Astrocyte (in vitro differentiated cells and primary cell): ENCODE data around the gene SCYGR3. TPM values are rescaled to one million over a fixed set of nuclear protein-coding genes. Genes with fewer than 3 reads are reported as not detected.
A peak's percentile ranks its signal among the peaks of the same experiment; 100 is the strongest.

ENCODE experiments used
- DNase-seq: peaks from one replicate; pipeline ENCODE4 v3.0.0-alpha.2; 2010; ENCODE audit warnings: low read depth
- FAIRE-seq: peaks from 2 replicates; lab custom pipeline; 2011; peaks lifted over from hg19 to GRCh38; lab: Jason Lieb, UNC
- H2AFZ ChIP-seq: 2 replicates; pipeline ENCODE4 v1.6.0; 2012; ENCODE audit warnings: low read depth, low read length, inconsistent platforms
- H3K27ac ChIP-seq: 2 replicates; pipeline ENCODE4 v1.5.1; 2011; ENCODE audit warnings: low read depth, low read length, inconsistent platforms
- H3K27me3 ChIP-seq: 2 replicates; pipeline ENCODE4 v1.6.0; 2011; ENCODE audit warnings: low read length, inconsistent platforms; ENCODE audit not compliant: insufficient read depth
- H3K36me3 ChIP-seq: 2 replicates; pipeline ENCODE4 v1.5.1; 2011; ENCODE audit warnings: low read length, inconsistent platforms; ENCODE audit not compliant: insufficient read depth
- H3K4me1 ChIP-seq: 2 replicates; pipeline ENCODE4 v1.5.1; 2011; ENCODE audit warnings: low read length, inconsistent platforms; ENCODE audit not compliant: insufficient read depth
- H3K4me2 ChIP-seq: 2 replicates; pipeline ENCODE4 v1.6.0; 2012; ENCODE audit warnings: low read length, inconsistent platforms
- H3K4me3 ChIP-seq: 2 replicates; pipeline ENCODE4 v1.5.1; 2011; ENCODE audit warnings: low read depth, mild to moderate bottlenecking, low read length, inconsistent platforms; ENCODE audit not compliant: insufficient read depth
- H3K79me2 ChIP-seq: 2 replicates; pipeline ENCODE4 v1.6.0; 2012; ENCODE audit warnings: mild to moderate bottlenecking, low read length, inconsistent platforms; ENCODE audit not compliant: insufficient read depth
- H3K9ac ChIP-seq: 2 replicates; pipeline ENCODE4 v1.6.0; 2012; ENCODE audit warnings: mild to moderate bottlenecking, low read length, inconsistent platforms
- H3K9me3 ChIP-seq: 2 replicates; pipeline ENCODE4 v1.5.1; 2012; ENCODE audit warnings: low read depth, mild to moderate bottlenecking, low read length, inconsistent platforms; ENCODE audit not compliant: insufficient read depth
- H4K20me1 ChIP-seq: 2 replicates; pipeline ENCODE4 v1.6.0; 2012; ENCODE audit warnings: low read length, inconsistent platforms; ENCODE audit not compliant: insufficient read depth
- H3K27ac Mint-ChIP-seq: one replicate; pipeline ENCODE4 v1.8.0; 2021; ENCODE audit warnings: mild to moderate bottlenecking, mixed read lengths; ENCODE audit not compliant: unreplicated experiment
- H3K27me3 Mint-ChIP-seq: one replicate; pipeline ENCODE4 v1.8.0; 2021; ENCODE audit warnings: low read depth, mixed read lengths; ENCODE audit not compliant: unreplicated experiment
- H3K36me3 Mint-ChIP-seq: one replicate; pipeline ENCODE4 v1.8.0; 2021; ENCODE audit warnings: low read depth, mixed read lengths; ENCODE audit not compliant: unreplicated experiment
- H3K4me1 Mint-ChIP-seq: one replicate; pipeline ENCODE4 v1.8.0; 2021; ENCODE audit warnings: low read depth, mixed read lengths; ENCODE audit not compliant: unreplicated experiment
- H3K4me3 Mint-ChIP-seq: one replicate; pipeline ENCODE4 v1.8.0; 2021; ENCODE audit warnings: mild to moderate bottlenecking, moderate library complexity, mixed read lengths; ENCODE audit not compliant: unreplicated experiment
- H3K9me3 Mint-ChIP-seq: one replicate; pipeline ENCODE4 v1.8.0; 2021; ENCODE audit warnings: mild to moderate bottlenecking, mixed read lengths; ENCODE audit not compliant: unreplicated experiment
- EZH2 ChIP-seq: IDR thresholded peaks from 2 replicates; pipeline ENCODE4 v1.6.1; 2012; ENCODE audit warnings: mild to moderate bottlenecking, low read length, inconsistent platforms; ENCODE audit not compliant: insufficient read depth
- total RNA-seq: library from RNA; stranded (reverse); gene quantifications from 2 replicates; pipeline ENCODE4 v1.2.1, GENCODE V29; 2021
- TF ChIP-seq, protein P1 (sequence below): IDR thresholded peaks from 2 replicates; pipeline ENCODE4 v1.5.1; 2011; ENCODE audit warnings: low read depth, mild to moderate bottlenecking, inconsistent platforms, low read length, moderate library complexity; ENCODE audit not compliant: insufficient read depth

Gene SCYGR3
- total RNA-seq, 1 donor from 2014 or later = not detected

DNA sequence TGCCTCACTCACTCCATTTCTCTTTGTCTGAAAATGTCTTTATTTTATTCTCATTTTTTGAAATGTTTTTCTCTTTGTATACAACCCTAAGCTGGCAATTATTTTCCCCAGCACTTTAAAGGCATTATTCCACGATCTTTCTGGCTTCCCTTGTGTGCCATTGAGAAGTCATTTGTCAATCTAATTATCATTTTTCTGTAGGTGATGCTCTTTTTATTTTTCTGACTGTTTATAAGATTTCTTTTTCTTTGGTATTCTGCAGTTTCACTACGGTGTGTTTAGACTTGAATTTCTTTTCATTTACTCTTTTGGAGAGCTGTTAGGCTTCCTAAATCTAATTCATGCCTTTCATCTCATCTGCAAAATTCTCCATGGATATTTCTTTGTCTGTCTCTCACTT, 10.8 kb upstream of the SCYGR3 start:
- Histone ChIP-seq H4K20me1 (no peaks in the 10 kb centered on the region), H3K79me2 (no peaks in the 10 kb centered on the region), H3K27me3 (no peaks in the 10 kb centered on the region), H3K4me2 (no peak overlapping the region), H3K27ac (no peak overlapping the region), H3K9me3 (no peaks in the 10 kb centered on the region), H3K4me3 (no peak overlapping the region), H3K9ac (no peak overlapping the region), H3K36me3 (no peaks in the 10 kb centered on the region), H3K4me1 (peaks cover 6% of the 10 kb centered on the region), H2AFZ (no peak overlapping the region)
- no peaks in the 10 kb centered on the region for H3K27me3 Mint-ChIP-seq
- no peak overlapping the region for H3K4me3 Mint-ChIP-seq
- H3K9me3 Mint-ChIP-seq = no peaks in the 10 kb centered on the region
- H3K27ac Mint-ChIP-seq = no peak overlapping the region
- H3K4me1 Mint-ChIP-seq = peaks cover 11% of the 10 kb centered on the region
- H3K36me3 Mint-ChIP-seq = peaks cover 2% of the 10 kb centered on the region
- no peak for TF ChIP-seq EZH2
- TF ChIP-seq, protein P1, sequence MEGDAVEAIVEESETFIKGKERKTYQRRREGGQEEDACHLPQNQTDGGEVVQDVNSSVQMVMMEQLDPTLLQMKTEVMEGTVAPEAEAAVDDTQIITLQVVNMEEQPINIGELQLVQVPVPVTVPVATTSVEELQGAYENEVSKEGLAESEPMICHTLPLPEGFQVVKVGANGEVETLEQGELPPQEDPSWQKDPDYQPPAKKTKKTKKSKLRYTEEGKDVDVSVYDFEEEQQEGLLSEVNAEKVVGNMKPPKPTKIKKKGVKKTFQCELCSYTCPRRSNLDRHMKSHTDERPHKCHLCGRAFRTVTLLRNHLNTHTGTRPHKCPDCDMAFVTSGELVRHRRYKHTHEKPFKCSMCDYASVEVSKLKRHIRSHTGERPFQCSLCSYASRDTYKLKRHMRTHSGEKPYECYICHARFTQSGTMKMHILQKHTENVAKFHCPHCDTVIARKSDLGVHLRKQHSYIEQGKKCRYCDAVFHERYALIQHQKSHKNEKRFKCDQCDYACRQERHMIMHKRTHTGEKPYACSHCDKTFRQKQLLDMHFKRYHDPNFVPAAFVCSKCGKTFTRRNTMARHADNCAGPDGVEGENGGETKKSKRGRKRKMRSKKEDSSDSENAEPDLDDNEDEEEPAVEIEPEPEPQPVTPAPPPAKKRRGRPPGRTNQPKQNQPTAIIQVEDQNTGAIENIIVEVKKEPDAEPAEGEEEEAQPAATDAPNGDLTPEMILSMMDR = no peak
- FAIRE-seq = no peak
- DNase-seq = no peak

DNA sequence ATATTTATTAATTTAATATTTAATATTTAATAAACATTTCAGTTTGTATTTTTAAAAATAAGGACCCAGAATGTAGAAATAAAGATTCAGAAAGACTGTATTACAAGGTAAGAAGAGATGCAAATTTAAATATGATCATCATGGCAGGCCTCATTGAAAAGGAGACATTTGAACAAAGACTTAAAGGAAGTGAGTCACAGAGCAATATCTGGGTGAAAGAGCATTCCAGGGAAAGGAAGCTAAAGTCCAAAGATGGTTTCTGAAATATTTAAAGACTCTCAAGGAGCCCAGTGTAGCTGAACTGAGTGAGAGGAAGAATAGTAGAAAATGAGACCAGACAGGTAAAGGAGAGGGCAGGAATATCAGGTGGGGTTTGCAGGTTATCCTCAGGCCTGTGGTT, 8.6 kb upstream of the SCYGR3 start:
- Mint-ChIP-seq H3K27me3 (no peaks in the 10 kb centered on the region), H3K4me3 (no peak overlapping the region), H3K4me1 (peaks cover 11% of the 10 kb centered on the region), H3K9me3 (no peaks in the 10 kb centered on the region), H3K27ac (peak overlapping the region; percentile 54), H3K36me3 (peaks cover 2% of the 10 kb centered on the region)
- Histone ChIP-seq H3K4me2 (peak overlapping the region; percentile 55), H3K9ac (no peak overlapping the region), H4K20me1 (no peaks in the 10 kb centered on the region), H3K27me3 (no peaks in the 10 kb centered on the region), H3K4me1 (peaks cover 6% of the 10 kb centered on the region), H3K9me3 (no peaks in the 10 kb centered on the region), H3K36me3 (no peaks in the 10 kb centered on the region), H2AFZ (peak overlapping the region; percentile 30), H3K27ac (peak overlapping the region; percentile 13), H3K4me3 (no peak overlapping the region), H3K79me2 (no peaks in the 10 kb centered on the region)
- FAIRE-seq (no peak), DNase-seq (peak; percentile 69)
- no peak for TF ChIP-seq EZH2
- TF ChIP-seq, protein P1 = no peak

DNA sequence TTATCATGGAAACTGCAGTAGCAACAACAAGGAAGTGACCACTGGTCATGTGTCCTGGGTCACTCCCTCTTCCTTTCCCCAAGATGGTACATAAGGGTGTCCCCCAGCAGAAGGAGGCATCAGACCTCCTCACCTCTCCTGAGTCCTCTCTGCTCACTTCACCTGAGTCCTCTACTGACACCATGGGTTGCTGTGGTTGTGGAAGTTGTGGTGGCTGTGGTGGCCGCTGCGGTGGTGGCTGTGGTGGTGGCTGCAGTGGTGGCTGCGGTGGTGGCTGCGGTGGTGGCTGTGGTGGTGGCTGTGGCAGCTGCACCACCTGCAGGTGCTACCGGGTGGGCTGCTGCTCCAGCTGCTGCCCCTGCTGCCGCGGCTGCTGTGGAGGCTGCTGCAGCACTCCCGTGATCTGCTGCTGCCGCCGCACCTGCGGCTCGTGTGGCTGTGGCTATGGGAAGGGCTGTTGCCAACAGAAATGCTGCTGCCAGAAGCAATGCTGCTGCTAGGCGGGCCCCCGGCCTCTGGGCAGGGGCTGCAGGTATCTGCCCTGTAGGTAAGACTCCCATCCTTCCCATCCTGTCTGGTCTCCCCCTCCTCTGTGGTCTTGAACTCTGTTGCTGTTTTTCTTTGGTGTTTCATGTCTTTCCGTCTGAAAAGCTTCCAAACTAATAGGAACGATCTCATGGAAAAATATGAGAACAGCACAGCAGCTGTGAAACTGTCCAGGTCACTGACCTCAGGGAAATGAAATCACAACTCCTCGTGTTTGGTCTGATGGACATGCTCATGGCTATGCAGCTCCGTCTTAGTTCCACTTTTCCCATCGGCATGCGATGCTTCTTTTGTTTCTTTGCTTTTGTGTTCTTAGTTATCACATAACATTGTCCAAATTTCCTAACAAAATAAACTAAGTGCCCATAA, 2.9 kb upstream of the SCYGR3 start, which contains the start of gene SCYGR4:
SCYGR4 (plus strand) TSS at position 183 of the 915 bp plus-strand sequence; CDS start at position 183, 0 bp downstream.
- no peaks in the 10 kb centered on the region for H3K36me3 ChIP-seq
- no peaks in the 10 kb centered on the region for H3K36me3 Mint-ChIP-seq
- H3K79me2 ChIP-seq = no peaks in the 10 kb centered on the region
- no peaks in the 10 kb centered on the region for H3K4me1 ChIP-seq
- H4K20me1 ChIP-seq = no peaks in the 10 kb centered on the region
- no peak within 1 kb of the TSS for H3K4me2 ChIP-seq
- H3K27ac Mint-ChIP-seq = no peak within 1 kb of the TSS
- no peaks in the 10 kb centered on the region for H3K27me3 ChIP-seq
- no peaks in the 10 kb centered on the region for H3K9me3 Mint-ChIP-seq
- no peak within 1 kb of the TSS for H3K4me3 ChIP-seq
- H3K4me3 Mint-ChIP-seq = no peak within 1 kb of the TSS
- H3K9me3 ChIP-seq = no peaks in the 10 kb centered on the region
- TF ChIP-seq, protein P1 = no peak
- no peak for TF ChIP-seq EZH2
- H2AFZ ChIP-seq = peak within 1 kb of the TSS; percentile 9
- FAIRE-seq (no peak), DNase-seq (no peak)
- no peak within 1 kb of the TSS for H3K27ac ChIP-seq
- H3K27me3 Mint-ChIP-seq = peaks cover 12% of the 10 kb centered on the region
- H3K9ac ChIP-seq = no peak within 1 kb of the TSS
- H3K4me1 Mint-ChIP-seq = peaks cover 3% of the 10 kb centered on the region
